Hematopoietic multipotent progenitor cell treated with erythropoietin and hydrocortisone succinate and interleukin-3 and kit ligand, for 4 days (in vitro differentiated cells): Measurements from ENCODE around the gene SPRY1.

ENCODE experiments used
- DNase-seq: peaks from one replicate; pipeline ENCODE4 v3.0.0-alpha.2; 2015

SPRY1 gene

DNA sequence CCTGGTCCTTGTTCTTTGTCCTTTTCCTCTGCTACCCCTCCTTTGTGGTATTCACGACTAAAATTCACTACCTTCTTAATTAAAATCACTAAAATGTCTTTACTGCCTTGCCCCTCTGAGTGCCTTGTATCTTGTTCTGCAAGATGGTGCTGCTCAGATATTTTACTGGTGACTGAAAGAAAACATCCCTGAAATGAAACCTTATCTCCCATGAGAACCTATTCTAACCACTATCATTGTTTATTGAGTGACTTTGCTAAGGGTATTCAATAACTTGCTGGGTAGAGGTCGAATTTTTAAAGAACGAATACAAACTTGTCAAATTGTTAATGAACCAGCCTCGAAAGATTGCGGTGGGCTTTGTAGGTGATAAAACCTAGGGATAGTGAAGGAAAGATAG lies 52.8 kb downstream of the SPRY1 start:
- no peak for DNase-seq

DNA sequence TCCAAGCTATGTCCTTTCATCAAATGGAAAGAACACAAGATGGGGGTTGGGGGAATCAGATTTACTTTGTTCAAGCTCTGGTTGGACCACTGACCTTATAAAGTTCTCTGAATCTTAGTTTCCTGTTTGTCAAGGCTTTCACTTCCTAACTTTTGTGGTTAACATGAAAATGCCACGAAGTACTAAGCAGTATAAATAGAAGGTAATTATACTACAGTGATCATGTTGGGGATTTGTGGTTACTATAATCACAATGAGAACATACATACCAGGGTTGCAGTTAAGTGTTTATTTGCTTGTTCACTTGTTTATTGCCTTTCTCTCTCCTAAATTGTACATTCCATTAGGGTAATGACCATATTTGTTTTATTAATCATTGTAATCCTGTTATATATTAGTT lies 53.2 kb downstream of the SPRY1 start:
- DNase-seq: peak; percentile 44

DNA sequence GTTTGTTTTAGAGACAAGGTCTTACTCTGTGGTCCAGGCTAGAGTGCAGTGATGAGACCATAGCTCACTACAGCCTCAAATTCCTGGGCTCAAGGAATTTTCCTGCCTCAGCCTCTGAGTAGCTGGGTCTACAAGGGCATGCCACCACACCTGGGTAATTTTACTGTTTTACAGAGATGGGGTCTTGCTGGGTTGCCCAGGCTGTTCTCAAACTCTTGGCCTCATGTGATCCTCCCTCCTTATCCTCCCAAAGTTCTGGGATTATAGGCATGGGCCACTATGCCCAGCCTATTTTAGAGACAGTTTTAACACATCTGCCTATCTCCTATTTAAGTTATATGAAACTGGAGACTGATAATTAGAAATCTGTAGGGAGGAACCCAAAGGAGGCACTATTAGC lies 53.8 kb downstream of the SPRY1 start:
- no peak for DNase-seq

DNA sequence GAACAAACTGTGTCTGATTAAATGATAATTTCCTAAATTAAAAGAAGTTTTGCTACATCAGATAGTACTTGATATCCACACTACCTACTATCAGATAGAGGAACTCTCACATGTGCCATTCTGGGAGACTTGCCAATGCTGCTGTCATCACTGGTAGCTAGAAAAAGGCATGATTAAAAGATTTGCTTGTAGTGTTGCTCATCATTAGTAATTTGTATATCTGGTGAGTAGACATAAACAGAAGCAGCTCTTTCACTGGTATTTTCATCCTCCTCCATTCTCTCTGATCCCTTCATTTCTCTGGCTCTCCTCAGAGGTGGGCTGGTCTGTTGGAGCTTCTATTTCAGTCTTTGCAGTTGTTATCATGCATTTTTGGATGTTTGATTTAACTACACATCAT lies 56.0 kb downstream of the SPRY1 start:
- peak; percentile 89 for DNase-seq

DNA sequence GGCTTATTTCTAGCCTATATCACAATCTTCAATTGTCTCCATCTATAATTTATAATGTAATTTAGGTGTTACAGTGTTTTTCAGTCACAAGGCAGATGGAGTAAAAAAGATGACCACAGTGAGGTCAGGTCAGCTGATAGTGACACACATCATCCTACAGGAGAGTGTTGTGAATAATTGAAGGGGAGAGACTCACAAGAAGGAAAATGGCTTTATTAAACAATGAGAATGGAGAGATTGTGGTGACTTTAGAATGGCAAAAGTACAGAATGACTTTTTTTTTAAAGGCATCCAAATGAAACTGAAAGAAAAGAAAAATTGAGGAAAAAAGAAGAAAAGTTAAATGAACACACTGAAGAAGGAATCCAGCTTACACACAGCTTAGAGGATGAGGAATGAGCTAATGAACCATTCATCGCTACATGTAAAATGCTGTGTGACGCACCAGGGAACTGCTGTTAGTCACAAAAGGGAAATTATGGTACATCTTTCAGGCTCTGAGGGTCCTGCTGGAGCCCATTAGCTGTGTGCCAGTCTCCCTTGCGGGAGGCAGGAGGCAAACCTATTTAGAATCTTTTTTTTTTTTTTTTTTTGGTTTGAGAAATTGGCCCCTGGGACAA lies 56.6 kb downstream of the SPRY1 start:
- no peak for DNase-seq
